ENCODE data around the gene ACSL6. TPM values are rescaled to one million over a fixed set of nuclear protein-coding genes. Genes with fewer than 3 reads are reported as not detected.

Gene ACSL6
- total RNA-seq (2021) (2.6 to 4.8 TPM (median 3.7 TPM) in 3 replicates), Bru-seq, nascent RNA (percentile 23 among the genes with signal in this experiment)
- long read RNA-seq, experiment 1, full-length matches to known transcripts: 2 of 6 reads
- long read RNA-seq, experiment 1, partial matches to known transcripts: 1 of 6 reads
- long read RNA-seq, experiment 1, other reads (novel, unspliced or antisense): 3 of 6 reads
- long read RNA-seq, experiment 2, partial matches to known transcripts: 0 of 1 reads
- long read RNA-seq, experiment 2, other reads (novel, unspliced or antisense): 1 of 1 reads
- long read RNA-seq, experiment 3, partial matches to known transcripts: 1 of 3 reads
- long read RNA-seq, experiment 3, other reads (novel, unspliced or antisense): 2 of 3 reads

GRCh38 chr5:132011622-132012343 is at the start of gene ACSL6:
Gene ACSL6, minus strand, starts transcription at chr5:132011658. Its CDS starts 105 bp downstream, at chr5:132011553.
- Mint-ChIP-seq H3K36me3 (no peaks in the 10 kb centered on the region), H3K4me1 (peaks cover 21% of the 10 kb centered on the region), H3K27me3 (ENCODE audit: low read depth) (peaks cover 25% of the 10 kb centered on the region), H3K9me3 (no peaks in the 10 kb centered on the region), H3K4me3 (peak within 1 kb of the TSS; percentile 87), H3K27ac (no peak within 1 kb of the TSS)
- peak; percentile 33 for ATAC-seq
- peak; percentile 57 for DNase-seq (ENCODE audit: low spot score)
- TF ChIP-seq EMX1 (CRISPR knock-in tag; IDR thresholded peaks at IDR 0.05) (no peak), SOX15 (CRISPR knock-in tag; IDR thresholded peaks at IDR 0.05) (no peak), NFATC4 (CRISPR knock-in tag; IDR thresholded peaks at IDR 0.05) (no peak), ZNF317 (CRISPR knock-in tag; IDR thresholded peaks at IDR 0.05; ENCODE audit: borderline replicate concordance, low read depth) (no peak), HMGXB4 (CRISPR knock-in tag; IDR thresholded peaks at IDR 0.05) (peak; percentile 57; the same call in 1 of the 2 replicates), FOXK1 (CRISPR knock-in tag; IDR thresholded peaks at IDR 0.05) (0 out of 2 replicates have a peak, but pooled peaks have one; percentile 25)
- ChIA-PET CTCF (interaction anchor here (0.7 to 7.0 kb wide), 8 partner anchors 8 to 589 kb away, joined by 3 to 72 read pairs (median 6); no protein-coding TSS in a partner anchor), POLR2A (no interaction called here)

- DNase-seq (ENCODE audit: low spot score) (no peak), ATAC-seq (no peak)
- H3K4me1 Mint-ChIP-seq: peaks cover 14% of the 10 kb centered on the region
- H3K27ac Mint-ChIP-seq: no peak within 1 kb of the TSS
- CTCF ChIA-PET: interaction anchor here (0.9 to 2.8 kb wide), 3 partner anchors 53 to 637 kb away, joined by 3 to 18 read pairs (median 4); no protein-coding TSS in a partner anchor
- H3K27me3 Mint-ChIP-seq (ENCODE audit: low read depth): no peaks in the 10 kb centered on the region
- H3K9me3 Mint-ChIP-seq: no peaks in the 10 kb centered on the region
- POLR2A ChIA-PET: no interaction called here
- TF ChIP-seq E2F1 (CRISPR knock-in tag; IDR thresholded peaks at IDR 0.05): no peak
- TF ChIP-seq MAX (CRISPR knock-in tag; IDR thresholded peaks at IDR 0.05): no peak
- no peak for TF ChIP-seq ZNF281 (CRISPR knock-in tag; IDR thresholded peaks at IDR 0.05)
- no peak for TF ChIP-seq ZBTB21 (CRISPR knock-in tag; IDR thresholded peaks at IDR 0.05; ENCODE audit: borderline replicate concordance)
- no peak within 1 kb of the TSS for H3K4me3 Mint-ChIP-seq
- no peaks in the 10 kb centered on the region for H3K36me3 Mint-ChIP-seq
Measured at GRCh38 chr5:132060501-132061161, 49.2 kb upstream of the ACSL6 start, which contains the start of gene IL3. Gene IL3, plus strand, starts transcription at chr5:132060655. Its CDS starts 52 bp downstream, at chr5:132060707.

- no peaks in the 10 kb centered on the region for H3K27me3 Mint-ChIP-seq (ENCODE audit: low read depth)
- no peaks in the 10 kb centered on the region for H3K9me3 Mint-ChIP-seq
- H3K4me3 Mint-ChIP-seq: no peak overlapping the region
- ATAC-seq (no peak), DNase-seq (ENCODE audit: low spot score) (no peak)
- POLR2A ChIA-PET: no interaction called here
- TF ChIP-seq ZNF263 (CRISPR knock-in tag; IDR thresholded peaks at IDR 0.05; ENCODE audit: low read depth) (no peak), CTCF (IDR thresholded peaks at IDR 0.05) (no peak)
- CTCF ChIA-PET: no interaction called here
- H3K27ac Mint-ChIP-seq: no peak overlapping the region
- no peaks in the 10 kb centered on the region for H3K36me3 Mint-ChIP-seq
- H3K4me1 Mint-ChIP-seq: peaks cover 12% of the 10 kb centered on the region
Measured at GRCh38 chr5:132059696-132060500, 48.4 kb upstream of the ACSL6 start.
